HepG2 (cell line): ENCODE results near the gene NFATC2. TPM values are rescaled to one million over a fixed set of nuclear protein-coding genes. Genes with fewer than 3 reads are reported as not detected.

Source experiments
- AGO1 ChIP-seq: fragments of 200-400 bp; formaldehyde crosslinking; IDR thresholded peaks from 2 replicates; pipeline ENCODE4 v1.6.1; 2017; ENCODE audit warnings: mild to moderate bottlenecking, low read depth, low read length, moderate library complexity; ENCODE audit not compliant: poor library complexity, severe bottlenecking
- ATF4 ChIP-seq, 2 experiments: fragments of 450-650 bp in 1 of 2; sonication (generic) in 1 of 2; formaldehyde crosslinking; IDR thresholded peaks; 2 replicates each; pipeline versions ENCODE4 v1.5.0 to v1.8.0; 2020 to 2022; ENCODE audit warnings: mild to moderate bottlenecking in 1 of 2, missing genetic modification reagents in 1 of 2
- GFI1 ChIP-seq: sonication (generic); formaldehyde crosslinking; IDR thresholded peaks from 2 replicates; pipeline ENCODE4 v1.5.0; 2020; ENCODE audit warnings: missing genetic modification reagents, mild to moderate bottlenecking, borderline replicate concordance
- KDM3A ChIP-seq: IDR thresholded peaks from 2 replicates; pipeline ENCODE4 v1.6.1; 2018; ENCODE audit warnings: low read depth, missing compliant biosample characterization
- LRRFIP1 ChIP-seq: sonication (generic); formaldehyde crosslinking; conservative IDR thresholded peaks from 2 replicates; pipeline ENCODE4 v1.4.0; 2020; ENCODE audit warnings: missing genetic modification reagents
- PRMT3 ChIP-seq: sonication (generic); formaldehyde crosslinking; IDR thresholded peaks from 2 replicates; pipeline ENCODE4 v1.8.1; 2022; ENCODE audit warnings: low read depth, mild to moderate bottlenecking, moderate library complexity, missing genetic modification reagents, borderline replicate concordance
- SRSF1 ChIP-seq: fragments of 200-400 bp; formaldehyde crosslinking; optimal IDR thresholded peaks from 2 replicates; pipeline ENCODE3; 2017; ENCODE audit warnings: mild to moderate bottlenecking, low read depth, low read length, moderate library complexity
- XBP1 ChIP-seq: sonication (generic); formaldehyde crosslinking; IDR thresholded peaks from 2 replicates; pipeline ENCODE4 v1.5.0; 2020; ENCODE audit warnings: missing genetic modification reagents
- ZGPAT ChIP-seq: IDR thresholded peaks from 2 replicates; pipeline ENCODE4 v1.6.1; 2016; ENCODE audit warnings: mild to moderate bottlenecking
- ZKSCAN5 ChIP-seq: sonication (generic); formaldehyde crosslinking; IDR thresholded peaks from 2 replicates; pipeline ENCODE4 v1.5.1; 2020; ENCODE audit warnings: mild to moderate bottlenecking, missing genetic modification reagents
- ZNF253 ChIP-seq: sonication (generic); formaldehyde crosslinking; IDR thresholded peaks from 2 replicates; pipeline ENCODE4 v1.8.0; 2022; ENCODE audit warnings: mild to moderate bottlenecking, missing genetic modification reagents, borderline replicate concordance
- ZNF512B ChIP-seq: sonication (generic); formaldehyde crosslinking; IDR thresholded peaks from 2 replicates; pipeline ENCODE4 v1.5.1; 2020; ENCODE audit warnings: missing genetic modification reagents, mild to moderate bottlenecking, borderline replicate concordance
- ZNF547 ChIP-seq: sonication (generic); formaldehyde crosslinking; IDR thresholded peaks from 2 replicates; pipeline ENCODE4 v1.5.1; 2020; ENCODE audit warnings: mild to moderate bottlenecking, missing genetic modification reagents
- ZNF879 ChIP-seq: sonication (generic); formaldehyde crosslinking; IDR thresholded peaks from 2 replicates; pipeline ENCODE4 v1.8.1; 2023; ENCODE audit warnings: missing genetic modification reagents
- ZSCAN29 ChIP-seq: sonication (generic); formaldehyde crosslinking; conservative IDR thresholded peaks from 2 replicates; pipeline ENCODE4 v1.4.0; 2020; ENCODE audit warnings: mild to moderate bottlenecking, missing genetic modification reagents
- polyA plus RNA-seq, 8 experiments: library from polyadenylated mRNA; depleted of rRNA in 3 of 8; stranded (reverse) in 7 of 8; unstranded in 1 of 8; fragments of >200 nt; fragmentation: Illumina TruSeq in 4 of 8; extraction: Trizol in 4 of 8; gene quantifications; 2 replicates each; pipeline versions ENCODE4 v1.2.1 to v1.2.3, GENCODE V29; 2011 to 2016; ENCODE audit warnings: low read depth in 4 of 8, missing spikeins in 1 of 8, mixed read lengths in 1 of 8; ENCODE audit not compliant: insufficient read depth in 1 of 8
- total RNA-seq, 5 experiments: library from RNA; depleted of rRNA; stranded (reverse); fragments of >200 nt; fragmentation: Illumina TruSeq; extraction: Trizol; gene quantifications; 2 replicates each; pipeline ENCODE4 v1.2.3, GENCODE V29; 2016; ENCODE audit warnings: low read depth in 1 of 5
- TF ChIP-seq, protein P1 (sequence below): sonication (generic); formaldehyde crosslinking; IDR thresholded peaks from 2 replicates; pipeline ENCODE4 v1.4.0; 2020; ENCODE audit warnings: missing genetic modification reagents, borderline replicate concordance
- TF ChIP-seq, protein P2 (sequence below): sonication (generic); formaldehyde crosslinking; IDR thresholded peaks from 2 replicates; pipeline ENCODE4 v1.5.1; 2020; ENCODE audit warnings: mild to moderate bottlenecking, missing genetic modification reagents, borderline replicate concordance

The NFATC2 gene
- total and polyA plus RNA-seq, 2 of the 13 experiments (the other 11 are each of a cell fraction or from before 2014, with no cell fraction given), result 1.9 to 3.3 TPM

- TF ChIP-seq GFI1 (CRISPR knock-in tag), result no peak
- TF ChIP-seq, protein P1, sequence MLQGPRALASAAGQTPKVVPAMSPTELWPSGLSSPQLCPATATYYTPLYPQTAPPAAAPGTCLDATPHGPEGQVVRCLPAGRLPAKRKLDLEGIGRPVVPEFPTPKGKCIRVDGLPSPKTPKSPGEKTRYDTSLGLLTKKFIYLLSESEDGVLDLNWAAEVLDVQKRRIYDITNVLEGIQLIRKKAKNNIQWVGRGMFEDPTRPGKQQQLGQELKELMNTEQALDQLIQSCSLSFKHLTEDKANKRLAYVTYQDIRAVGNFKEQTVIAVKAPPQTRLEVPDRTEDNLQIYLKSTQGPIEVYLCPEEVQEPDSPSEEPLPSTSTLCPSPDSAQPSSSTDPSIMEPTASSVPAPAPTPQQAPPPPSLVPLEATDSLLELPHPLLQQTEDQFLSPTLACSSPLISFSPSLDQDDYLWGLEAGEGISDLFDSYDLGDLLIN (CRISPR knock-in tag), result no peak
- no peak for TF ChIP-seq ZNF879
- TF ChIP-seq AGO1, result no peak
- no peak for TF ChIP-seq SRSF1
- 0 out of 2 replicates have a peak, but pooled peaks have one; percentile 20 for TF ChIP-seq ZNF512B (CRISPR knock-in tag)
- TF ChIP-seq ZNF253 (CRISPR knock-in tag), result no peak
- TF ChIP-seq ATF4 (CRISPR knock-in tag; IDR thresholded peaks at IDR 0.05), result no peak
- no peak for TF ChIP-seq KDM3A (CRISPR knock-in tag)
- no peak for TF ChIP-seq ZNF547
- no peak for TF ChIP-seq ZSCAN29 (CRISPR knock-in tag)
- TF ChIP-seq ZGPAT (CRISPR knock-in tag), result no peak
- TF ChIP-seq LRRFIP1 (CRISPR knock-in tag), result no peak
- no peak for TF ChIP-seq PRMT3 (CRISPR knock-in tag)
- no peak for TF ChIP-seq XBP1 (CRISPR knock-in tag)
- TF ChIP-seq, protein P2, sequence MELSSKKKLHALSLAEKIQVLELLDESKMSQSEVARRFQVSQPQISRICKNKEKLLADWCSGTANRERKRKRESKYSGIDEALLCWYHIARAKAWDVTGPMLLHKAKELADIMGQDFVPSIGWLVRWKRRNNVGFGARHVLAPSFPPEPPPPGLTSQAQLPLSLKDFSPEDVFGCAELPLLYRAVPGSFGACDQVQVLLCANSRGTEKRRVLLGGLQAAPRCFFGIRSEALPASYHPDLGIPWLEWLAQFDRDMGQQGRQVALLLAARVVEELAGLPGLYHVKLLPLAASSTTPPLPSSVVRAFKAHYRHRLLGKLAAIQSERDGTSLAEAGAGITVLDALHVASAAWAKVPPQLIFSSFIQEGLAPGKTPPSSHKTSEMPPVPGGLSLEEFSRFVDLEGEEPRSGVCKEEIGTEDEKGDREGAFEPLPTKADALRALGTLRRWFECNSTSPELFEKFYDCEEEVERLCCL (CRISPR knock-in tag), result no peak
- no peak for TF ChIP-seq ZKSCAN5 (CRISPR knock-in tag)
Observed at GRCh38 chr20:51426718-51427650, 115.5 kb downstream of the NFATC2 start (continued).
